Naive thymus-derived CD8-positive, alpha-beta T cell (primary cell): Measurements from ENCODE around the gene SRP14. TPM values are rescaled to one million over a fixed set of nuclear protein-coding genes. Genes with fewer than 3 reads are reported as not detected.
"Not testable (repeated sequence)": the region's sequence is repeated elsewhere in the genome, so short reads cannot be mapped to it uniquely, and the experiment has no call there.

ENCODE experiments used
- ATAC-seq, 2 donors: fragments of 150-1000 bp; cut with Tn5 transposase in 1 of 2; sonication (Bioruptor Pico), chemical (Tn5 transposase) in 1 of 2; 1 replicate in 1 of 2; 2 replicates in 1 of 2; pipeline ENCODE4 v1.10.0; 2021; ENCODE audit warnings: mild to moderate bottlenecking in 2 of 2, moderate library complexity in 2 of 2
- POLR2A ChIA-PET: fragments of 350-600 bp; sonication (Branson Sonifier 250); formaldehyde crosslinking; loops from one replicate; lab custom pipeline; 2021; ENCODE audit warnings: antibody characterized with exemption; lab: Charles Lee
- DNase-seq, 10 donors: peaks; one replicate each; pipeline versions ENCODE4 v3.0.0 to v3.0.0-alpha.2; 2020 to 2022
- H3K27ac Mint-ChIP-seq, 10 donors: one replicate each; pipeline ENCODE4 v1.8.0; 2020 to 2022; ENCODE audit warnings: mild to moderate bottlenecking in 10 of 10, mixed read lengths in 10 of 10, moderate library complexity in 4 of 10, inconsistent platforms in 1 of 10
- H3K27me3 Mint-ChIP-seq, 5 donors: one replicate each; pipeline ENCODE4 v1.8.0; 2021 to 2022; ENCODE audit warnings: mixed read lengths in 5 of 5
- H3K36me3 Mint-ChIP-seq, 3 donors: one replicate each; pipeline ENCODE4 v1.8.0; 2020 to 2022; ENCODE audit warnings: mixed read lengths in 3 of 3, mild to moderate bottlenecking in 2 of 3, inconsistent platforms in 1 of 3
- H3K4me1 Mint-ChIP-seq, 4 donors: one replicate each; pipeline ENCODE4 v1.8.0; 2021 to 2022; ENCODE audit warnings: mixed read lengths in 4 of 4
- H3K4me3 Mint-ChIP-seq, 10 donors: one replicate each; pipeline ENCODE4 v1.8.0; 2020 to 2022; ENCODE audit warnings: mild to moderate bottlenecking in 10 of 10, mixed read lengths in 10 of 10, moderate library complexity in 6 of 10, inconsistent platforms in 1 of 10
- H3K9me3 Mint-ChIP-seq, 9 donors: one replicate each; pipeline ENCODE4 v1.8.0; 2020 to 2022; ENCODE audit warnings: mixed read lengths in 9 of 9, mild to moderate bottlenecking in 3 of 9, inconsistent platforms in 1 of 9, moderate library complexity in 1 of 9
- polyA plus RNA-seq, 3 donors: library from polyadenylated mRNA; unstranded; fragments of 300-500 nt; fragmentation: Illumina TruSeq; gene quantifications; one replicate each; pipeline ENCODE4 v1.2.3, GENCODE V29; 2021
- total RNA-seq, 8 experiments: library from RNA in 2 of 8; stranded (reverse) in 2 of 8; gene quantifications; one replicate each; pipeline ENCODE4 v1.2.3 and lab custom pipeline; 2021 to 2026

Gene SRP14
- total and polyA plus RNA-seq, 5 experiments from 2014 or later: 147 to 855 (median 705) TPM

- POLR2A ChIA-PET: no interaction called here
Measured at GRCh38 chr15:40006003-40006402, 33.0 kb downstream of the SRP14 start.

GRCh38 chr15:40003116-40003916 lies 35.7 kb downstream of the SRP14 start:
- no peaks in the 10 kb centered on the region for H3K9me3 Mint-ChIP-seq
- H3K27me3 Mint-ChIP-seq: no peaks in the 10 kb centered on the region
- peaks cover under 1 to 74% (median 18%) of the 10 kb centered on the region in 3 donors for H3K36me3 Mint-ChIP-seq
- no peaks in the 10 kb centered on the region for H3K4me1 Mint-ChIP-seq
- POLR2A ChIA-PET: interaction anchor here (0.6 kb wide), 1 partner anchor 116 kb away, joined by 3 read pairs; no protein-coding TSS in a partner anchor
- no peak overlapping the region for H3K27ac Mint-ChIP-seq
- ATAC-seq: no peak
- DNase-seq: no peak
- no peak overlapping the region for H3K4me3 Mint-ChIP-seq

More at GRCh38 chr15:40006003-40006402, 33.0 kb downstream of the SRP14 start:
- H3K27me3 Mint-ChIP-seq: no peaks in the 10 kb centered on the region
- H3K36me3 Mint-ChIP-seq: peaks cover 10 to 84% (median 28%) of the 10 kb centered on the region in 3 donors
- DNase-seq: no peak
- ATAC-seq: no peak
- no peak overlapping the region for H3K27ac Mint-ChIP-seq
- no peaks in the 10 kb centered on the region for H3K9me3 Mint-ChIP-seq
- H3K4me1 Mint-ChIP-seq: peaks cover 0 to 1% (median 0%) of the 10 kb centered on the region in 4 donors
- H3K4me3 Mint-ChIP-seq: no peak overlapping the region

GRCh38 chr15:40002295-40002694 lies 36.7 kb downstream of the SRP14 start:
- POLR2A ChIA-PET: interaction anchor here (0.8 kb wide), 1 partner anchor 10 kb away, joined by 3 read pairs; no protein-coding TSS in a partner anchor
- DNase-seq: no peak
- no peak overlapping the region for H3K4me3 Mint-ChIP-seq
- no peaks in the 10 kb centered on the region for H3K4me1 Mint-ChIP-seq
- H3K36me3 Mint-ChIP-seq: peaks cover 0 to 74% (median 17%) of the 10 kb centered on the region in 3 donors
- no peak overlapping the region for H3K27ac Mint-ChIP-seq
- H3K9me3 Mint-ChIP-seq: no peaks in the 10 kb centered on the region
- no peaks in the 10 kb centered on the region for H3K27me3 Mint-ChIP-seq
- no peak for ATAC-seq

GRCh38 chr15:39999538-40000200 lies 39.3 kb downstream of the SRP14 start:
- Mint-ChIP-seq H3K9me3 (no peaks in the 10 kb centered on the region), H3K27ac (no peak overlapping the region), H3K36me3 (peaks cover 0 to 75% (median 16%) of the 10 kb centered on the region in 3 donors), H3K27me3 (no peaks in the 10 kb centered on the region), H3K4me1 (no peaks in the 10 kb centered on the region), H3K4me3 (no peak overlapping the region)
- DNase-seq: no peak
- no peak for ATAC-seq
- POLR2A ChIA-PET: no interaction called here

- Mint-ChIP-seq H3K4me1 (no peaks in the 10 kb centered on the region), H3K27me3 (no peaks in the 10 kb centered on the region), H3K27ac (no peak overlapping the region), H3K9me3 (no peaks in the 10 kb centered on the region), H3K4me3 (no peak overlapping the region), H3K36me3 (peaks cover 5 to 78% (median 17%) of the 10 kb centered on the region in 3 donors)
- DNase-seq (no peak), ATAC-seq (no peak)
- POLR2A ChIA-PET: no interaction called here
Measured at GRCh38 chr15:39998511-39999077, 40.4 kb downstream of the SRP14 start.

- no peaks in the 10 kb centered on the region for H3K4me1 Mint-ChIP-seq
- DNase-seq (no peak), ATAC-seq (no peak)
- POLR2A ChIA-PET: no interaction called here
- peaks cover 10 to 78% (median 23%) of the 10 kb centered on the region in 3 donors for H3K36me3 Mint-ChIP-seq
- no peak overlapping the region for H3K4me3 Mint-ChIP-seq
- H3K27ac Mint-ChIP-seq: no peak overlapping the region
- H3K9me3 Mint-ChIP-seq: no peaks in the 10 kb centered on the region
- no peaks in the 10 kb centered on the region for H3K27me3 Mint-ChIP-seq
Measured at GRCh38 chr15:39997639-39998038, 41.3 kb downstream of the SRP14 start.

GRCh38 chr15:39997031-39997430 lies 42.0 kb downstream of the SRP14 start:
- DNase-seq (no peak), ATAC-seq (no peak)
- H3K27me3 Mint-ChIP-seq: no peaks in the 10 kb centered on the region
- H3K4me3 Mint-ChIP-seq: no peak overlapping the region
- H3K36me3 Mint-ChIP-seq: peaks cover 10 to 77% (median 28%) of the 10 kb centered on the region in 3 donors
- H3K4me1 Mint-ChIP-seq: no peaks in the 10 kb centered on the region
- H3K27ac Mint-ChIP-seq: no peak overlapping the region
- H3K9me3 Mint-ChIP-seq: no peaks in the 10 kb centered on the region
- POLR2A ChIA-PET: no interaction called here

- POLR2A ChIA-PET, H3K9me3 Mint-ChIP-seq, H3K27ac Mint-ChIP-seq, H3K4me1 Mint-ChIP-seq, H3K27me3 Mint-ChIP-seq, ATAC-seq, H3K4me3 Mint-ChIP-seq, DNase-seq: not testable (repeated sequence)
- peaks cover 10 to 81% (median 34%) of the 10 kb centered on the region in 3 donors for H3K36me3 Mint-ChIP-seq
Measured at GRCh38 chr15:39996228-39996627, 42.8 kb downstream of the SRP14 start.

GRCh38 chr15:39992953-39993352 lies 46.0 kb downstream of the SRP14 start:
- ATAC-seq, H3K9me3 Mint-ChIP-seq, H3K4me1 Mint-ChIP-seq, H3K4me3 Mint-ChIP-seq, H3K27ac Mint-ChIP-seq, H3K27me3 Mint-ChIP-seq, DNase-seq, POLR2A ChIA-PET: not testable (repeated sequence)
- H3K36me3 Mint-ChIP-seq: peaks cover 21 to 94% (median 49%) of the 10 kb centered on the region in 3 donors

- H3K27me3 Mint-ChIP-seq: no peaks in the 10 kb centered on the region
- POLR2A ChIA-PET: no interaction called here
- DNase-seq (no peak), ATAC-seq (no peak)
- H3K27ac Mint-ChIP-seq: no peak overlapping the region
- H3K36me3 Mint-ChIP-seq: peaks cover 21 to 89% (median 51%) of the 10 kb centered on the region in 3 donors
- no peaks in the 10 kb centered on the region for H3K4me1 Mint-ChIP-seq
- no peaks in the 10 kb centered on the region for H3K9me3 Mint-ChIP-seq
- H3K4me3 Mint-ChIP-seq: no peak overlapping the region
Measured at GRCh38 chr15:39990706-39991105, 48.3 kb downstream of the SRP14 start.

- H3K36me3 Mint-ChIP-seq: peaks cover 11 to 83% (median 57%) of the 10 kb centered on the region in 3 donors
- POLR2A ChIA-PET: no interaction called here
- no peak for ATAC-seq
Measured at GRCh38 chr15:39987821-39988220, 51.2 kb downstream of the SRP14 start.

More at GRCh38 chr15:39987821-39988220, 51.2 kb downstream of the SRP14 start:
- H3K27me3 Mint-ChIP-seq: no peaks in the 10 kb centered on the region
- H3K9me3 Mint-ChIP-seq: peaks cover 0 to 4% (median 0%) of the 10 kb centered on the region in 9 donors
- no peaks in the 10 kb centered on the region for H3K4me1 Mint-ChIP-seq
- H3K27ac Mint-ChIP-seq: no peak overlapping the region
- no peak overlapping the region for H3K4me3 Mint-ChIP-seq
- DNase-seq: no peak
